KMS-11 (cell line): Measurements from ENCODE around the gene NTF3.

Source experiments
- H2AFZ ChIP-seq: fragments of 200-600 bp; sonication (generic); 2 replicates; pipeline ENCODE4 v1.6.1; 2016; ENCODE audit warnings: antibody characterized with exemption, mixed run types, low read depth
- H3K27ac ChIP-seq: fragments of 200-600 bp; sonication (generic); 2 replicates; pipeline ENCODE4 v1.6.1; 2016; ENCODE audit warnings: mild to moderate bottlenecking, mixed run types
- H3K27me3 ChIP-seq: fragments of 200-600 bp; sonication (generic); 2 replicates; pipeline ENCODE4 v1.6.1; 2017; ENCODE audit warnings: mild to moderate bottlenecking, low read depth, mixed run types, moderate library complexity; ENCODE audit not compliant: insufficient read depth
- H3K36me3 ChIP-seq: fragments of 200-600 bp; sonication (generic); 2 replicates; pipeline ENCODE4 v1.6.1; 2017; ENCODE audit warnings: mild to moderate bottlenecking, mixed run types; ENCODE audit not compliant: insufficient read depth
- H3K4me1 ChIP-seq: fragments of 200-600 bp; sonication (generic); 2 replicates; pipeline ENCODE4 v1.6.1; 2016; ENCODE audit warnings: mild to moderate bottlenecking, low read depth, mixed run types; ENCODE audit not compliant: poor library complexity, severe bottlenecking
- H3K4me2 ChIP-seq: fragments of 200-600 bp; sonication (generic); 2 replicates; pipeline ENCODE4 v1.7.0; 2016; ENCODE audit warnings: mild to moderate bottlenecking, mixed run types
- H3K4me3 ChIP-seq: fragments of 200-600 bp; sonication (generic); IDR thresholded peaks from 2 replicates; pipeline ENCODE4 v1.6.1; 2017; ENCODE audit warnings: low read depth, low read length, mixed read lengths; ENCODE audit not compliant: insufficient read depth
- H3K79me2 ChIP-seq: fragments of 200-600 bp; sonication (generic); 2 replicates; pipeline ENCODE4 v1.6.1; 2016; ENCODE audit warnings: low read depth, mixed run types; ENCODE audit not compliant: insufficient read depth
- H3K9ac ChIP-seq: fragments of 200-600 bp; sonication (generic); 2 replicates; pipeline ENCODE4 v1.6.1; 2016; ENCODE audit warnings: mild to moderate bottlenecking, mixed run types
- H4K20me1 ChIP-seq: fragments of 200-600 bp; sonication (generic); 2 replicates; pipeline ENCODE4 v1.6.1; 2016; ENCODE audit warnings: mild to moderate bottlenecking, mixed run types; ENCODE audit not compliant: insufficient read depth
- CTCF ChIP-seq: fragments of 200-600 bp; sonication (generic); conservative IDR thresholded peaks from 2 replicates; pipeline ENCODE4 v1.6.1; 2017; ENCODE audit warnings: low read depth, mild to moderate bottlenecking, antibody characterized with exemption, low read length, moderate library complexity, mixed read lengths

NTF3 gene

GRCh38 chr12:5480938-5481303 lies 49.0 kb downstream of the NTF3 start:
- TF ChIP-seq CTCF = no peak
- Histone ChIP-seq H2AFZ (no peak overlapping the region), H3K27ac (no peak overlapping the region), H3K79me2 (no peaks in the 10 kb centered on the region), H3K4me2 (no peak overlapping the region), H3K4me1 (no peaks in the 10 kb centered on the region), H3K4me3 (no peak overlapping the region), H3K36me3 (no peaks in the 10 kb centered on the region), H3K9ac (no peak overlapping the region), H4K20me1 (no peaks in the 10 kb centered on the region), H3K27me3 (no peaks in the 10 kb centered on the region)

- Histone ChIP-seq H2AFZ (no peak overlapping the region), H3K4me1 (no peaks in the 10 kb centered on the region), H4K20me1 (no peaks in the 10 kb centered on the region), H3K4me3 (no peak overlapping the region), H3K36me3 (no peaks in the 10 kb centered on the region), H3K79me2 (no peaks in the 10 kb centered on the region), H3K4me2 (no peak overlapping the region), H3K27me3 (no peaks in the 10 kb centered on the region), H3K9ac (no peak overlapping the region), H3K27ac (no peak overlapping the region)
- TF ChIP-seq CTCF = no peak
These were observed 49.7 kb downstream of the NTF3 start for GRCh38 chr12:5481645-5482044.

GRCh38 chr12:5484426-5484825 lies 52.5 kb downstream of the NTF3 start:
- Histone ChIP-seq H3K4me2 (no peak overlapping the region), H2AFZ (no peak overlapping the region), H3K79me2 (no peaks in the 10 kb centered on the region), H3K27ac (no peak overlapping the region), H3K36me3 (no peaks in the 10 kb centered on the region), H3K9ac (no peak overlapping the region), H3K4me1 (no peaks in the 10 kb centered on the region), H4K20me1 (no peaks in the 10 kb centered on the region), H3K27me3 (no peaks in the 10 kb centered on the region), H3K4me3 (no peak overlapping the region)
- TF ChIP-seq CTCF = no peak

- no peaks in the 10 kb centered on the region for H3K79me2 ChIP-seq
- TF ChIP-seq CTCF = no peak
- H3K4me3 ChIP-seq = no peak overlapping the region
- H3K27ac ChIP-seq = no peak overlapping the region
- no peak overlapping the region for H3K4me2 ChIP-seq
- no peaks in the 10 kb centered on the region for H3K36me3 ChIP-seq
- H3K4me1 ChIP-seq = no peaks in the 10 kb centered on the region
- no peak overlapping the region for H2AFZ ChIP-seq
- H3K27me3 ChIP-seq = no peaks in the 10 kb centered on the region
- H4K20me1 ChIP-seq = no peaks in the 10 kb centered on the region
- no peak overlapping the region for H3K9ac ChIP-seq
These were observed 53.5 kb downstream of the NTF3 start for GRCh38 chr12:5485454-5485853.

- Histone ChIP-seq H3K27ac (no peak overlapping the region), H3K9ac (no peak overlapping the region), H3K79me2 (no peaks in the 10 kb centered on the region), H3K4me3 (no peak overlapping the region), H3K4me2 (no peak overlapping the region), H4K20me1 (no peaks in the 10 kb centered on the region), H3K27me3 (no peaks in the 10 kb centered on the region), H2AFZ (no peak overlapping the region), H3K4me1 (no peaks in the 10 kb centered on the region), H3K36me3 (no peaks in the 10 kb centered on the region)
- TF ChIP-seq CTCF = no peak
These were observed 55.2 kb downstream of the NTF3 start for GRCh38 chr12:5487076-5487475.
